IPS-18c (cell line): Measurements from ENCODE around the gene BIRC3.
"Not testable (repeated sequence)": the region's sequence is repeated elsewhere in the genome, so short reads cannot be mapped to it uniquely, and the experiment has no call there.

ENCODE experiments used
- H3K4me3 ChIP-seq: 2 replicates; pipeline ENCODE4 v1.7.0; 2013; ENCODE audit warnings: low read depth, mild to moderate bottlenecking, low read length, moderate library complexity; ENCODE audit not compliant: insufficient read depth
- H3K9me3 ChIP-seq: one replicate; pipeline ENCODE4 v1.6.1; 2013; ENCODE audit warnings: mild to moderate bottlenecking, low read length, moderate library complexity; ENCODE audit not compliant: control insufficient read depth, insufficient read depth

BIRC3 gene

GRCh38 chr11:102289592-102289991 lies 27.7 kb upstream of the BIRC3 start:
- Histone ChIP-seq H3K4me3 (no peak overlapping the region), H3K9me3 (no peaks in the 10 kb centered on the region)

GRCh38 chr11:102291831-102292230 lies 25.5 kb upstream of the BIRC3 start:
- Histone ChIP-seq H3K4me3 (no peak overlapping the region), H3K9me3 (no peaks in the 10 kb centered on the region)

GRCh38 chr11:102292933-102293332 lies 24.4 kb upstream of the BIRC3 start:
- H3K9me3 ChIP-seq: no peaks in the 10 kb centered on the region
- no peak overlapping the region for H3K4me3 ChIP-seq

DNA sequence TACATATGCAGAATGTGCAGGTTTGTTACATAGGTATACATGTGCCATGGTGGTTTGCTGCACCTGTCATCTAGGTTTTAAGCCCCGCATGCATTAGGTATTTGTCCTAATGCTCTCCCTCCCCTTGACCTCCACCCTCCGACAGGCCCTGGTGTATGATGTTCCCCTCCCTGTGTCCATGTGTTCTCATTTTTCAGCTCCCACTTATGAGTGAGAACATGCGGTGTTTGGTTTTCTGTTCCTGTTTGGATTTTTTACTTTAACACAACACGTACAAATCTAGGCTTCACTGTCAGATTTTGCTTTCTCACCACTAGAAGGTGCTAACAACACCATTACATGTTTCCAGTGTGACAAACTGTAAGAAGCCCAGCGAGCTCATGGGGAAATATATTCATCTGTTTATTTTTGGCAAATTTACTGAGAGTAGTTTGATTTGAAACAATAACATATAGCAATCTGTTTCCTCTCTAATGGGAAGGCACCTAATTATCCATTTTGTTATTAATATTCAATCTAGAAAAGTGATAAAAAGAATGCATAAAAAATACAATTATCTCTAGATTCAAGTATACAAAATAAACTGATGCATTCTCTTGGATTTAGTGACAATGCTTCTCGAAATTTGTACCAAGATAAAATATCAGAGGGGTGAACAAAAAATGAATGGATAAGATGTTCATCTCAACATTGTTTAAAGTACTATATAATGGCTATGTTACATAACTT lies 23.2 kb upstream of the BIRC3 start:
- Histone ChIP-seq H3K4me3 (no peak overlapping the region), H3K9me3 (no peaks in the 10 kb centered on the region)

- no peaks in the 10 kb centered on the region for H3K9me3 ChIP-seq
- H3K4me3 ChIP-seq: no peak overlapping the region
These were observed 22.2 kb upstream of the BIRC3 start for GRCh38 chr11:102295045-102295444.

- H3K4me3 ChIP-seq, H3K9me3 ChIP-seq: not testable (repeated sequence)
These were observed 20.5 kb upstream of the BIRC3 start for GRCh38 chr11:102296757-102297156.

GRCh38 chr11:102300837-102301236 lies 16.4 kb upstream of the BIRC3 start:
- H3K4me3 ChIP-seq, H3K9me3 ChIP-seq: not testable (repeated sequence)

DNA sequence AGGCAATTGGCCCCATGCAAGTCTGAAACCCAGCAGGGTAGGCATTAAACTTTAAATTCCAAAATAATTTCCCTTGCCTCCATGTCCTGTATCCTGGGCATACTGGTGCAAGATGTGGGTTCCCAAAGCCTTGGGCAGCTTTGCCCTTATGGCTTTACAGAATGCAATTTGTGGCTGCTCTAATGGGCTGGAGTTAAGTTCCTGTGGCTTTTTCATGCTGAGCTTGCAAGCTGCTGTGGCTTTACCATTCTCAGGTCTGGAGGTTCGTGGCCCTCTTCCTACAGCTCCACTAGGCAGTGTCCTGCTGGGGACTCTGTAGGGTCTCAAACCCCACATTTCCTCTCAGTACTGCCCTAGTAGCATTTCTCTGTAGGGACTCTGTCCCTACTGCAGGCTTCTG lies 15.0 kb upstream of the BIRC3 start:
- Histone ChIP-seq H3K4me3 (no peak overlapping the region), H3K9me3 (peaks cover 5% of the 10 kb centered on the region)

- H3K9me3 ChIP-seq: peaks cover 5% of the 10 kb centered on the region
- H3K4me3 ChIP-seq: no peak overlapping the region
These were observed 12.6 kb upstream of the BIRC3 start for GRCh38 chr11:102304686-102305085.

- Histone ChIP-seq H3K4me3 (no peak overlapping the region), H3K9me3 (peaks cover 5% of the 10 kb centered on the region)
These were observed 11.8 kb upstream of the BIRC3 start for GRCh38 chr11:102305352-102306047.

DNA sequence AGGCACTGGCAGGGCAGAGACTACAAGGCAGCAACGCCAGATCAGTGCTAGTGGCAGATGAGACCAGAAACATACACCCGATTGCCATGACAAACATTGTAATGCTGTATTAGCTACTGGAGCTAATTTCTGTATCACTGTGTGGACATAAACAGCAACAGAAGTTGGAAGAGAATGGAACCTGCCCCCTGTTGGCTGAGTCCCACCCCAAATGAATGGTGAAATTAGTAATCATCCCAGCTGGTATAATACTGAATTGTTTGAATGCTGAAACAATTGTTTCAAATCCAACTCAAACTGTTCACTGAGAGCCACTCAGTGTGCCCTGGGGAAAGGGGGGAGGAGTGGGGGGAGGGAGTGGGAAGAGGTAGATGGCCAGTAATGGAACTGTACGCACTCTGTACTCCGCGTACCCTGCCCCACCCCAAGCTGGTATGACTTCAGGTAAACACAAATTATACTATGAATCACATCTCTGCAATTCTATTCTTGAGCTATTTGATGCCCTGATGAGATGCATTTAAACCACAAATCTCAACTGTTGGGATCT lies 11.2 kb upstream of the BIRC3 start:
- Histone ChIP-seq H3K4me3 (no peak overlapping the region), H3K9me3 (peaks cover 2% of the 10 kb centered on the region)

GRCh38 chr11:102306817-102307726 lies 10.2 kb upstream of the BIRC3 start:
- no peak overlapping the region for H3K4me3 ChIP-seq

GRCh38 chr11:102307727-102308038 lies 9.6 kb upstream of the BIRC3 start:
- Histone ChIP-seq H3K4me3 (no peak overlapping the region), H3K9me3 (no peaks in the 10 kb centered on the region)

More at GRCh38 chr11:102306817-102307726, 10.2 kb upstream of the BIRC3 start:
- H3K9me3 ChIP-seq: peaks cover 1% of the 10 kb centered on the region

- Histone ChIP-seq H3K9me3 (no peaks in the 10 kb centered on the region), H3K4me3 (no peak overlapping the region)
These were observed 7.4 kb upstream of the BIRC3 start for GRCh38 chr11:102309621-102310541.

DNA sequence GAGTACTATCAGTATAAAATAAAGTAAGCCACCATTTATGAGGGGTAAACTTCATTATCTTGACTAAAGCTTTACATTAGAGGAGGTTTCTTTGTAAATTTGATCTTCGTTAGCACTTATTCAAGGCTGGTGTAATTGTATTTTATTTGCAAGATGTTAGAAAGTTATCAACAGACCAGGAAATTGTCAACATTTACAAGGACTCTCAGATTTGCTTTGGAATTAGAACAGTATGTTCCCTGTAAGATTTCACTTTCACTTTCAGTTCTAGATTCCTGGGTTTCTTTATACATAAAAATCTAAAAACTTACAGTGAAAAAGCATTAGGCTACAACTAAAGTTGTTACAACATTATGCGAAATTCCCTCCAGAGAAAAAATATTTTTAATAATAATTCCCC lies 4.6 kb upstream of the BIRC3 start:
- no peaks in the 10 kb centered on the region for H3K9me3 ChIP-seq
- H3K4me3 ChIP-seq: no peak overlapping the region

- no peak overlapping the region for H3K4me3 ChIP-seq
These were observed 3.9 kb upstream of the BIRC3 start for GRCh38 chr11:102313238-102313940.

More at GRCh38 chr11:102313238-102313940, 3.9 kb upstream of the BIRC3 start:
- H3K9me3 ChIP-seq: no peaks in the 10 kb centered on the region
